Activated CD4-positive, alpha-beta T cell treated with anti-CD3 and anti-CD28 coated beads, Interleukin-2, amount 50 U/mL, for 16 hours (primary cell): Measurements from ENCODE around the gene PCP4L1.

Source experiments
- DNase-seq: peaks from one replicate; pipeline ENCODE4 v3.0.0-alpha.2; 2020

PCP4L1 gene

DNA sequence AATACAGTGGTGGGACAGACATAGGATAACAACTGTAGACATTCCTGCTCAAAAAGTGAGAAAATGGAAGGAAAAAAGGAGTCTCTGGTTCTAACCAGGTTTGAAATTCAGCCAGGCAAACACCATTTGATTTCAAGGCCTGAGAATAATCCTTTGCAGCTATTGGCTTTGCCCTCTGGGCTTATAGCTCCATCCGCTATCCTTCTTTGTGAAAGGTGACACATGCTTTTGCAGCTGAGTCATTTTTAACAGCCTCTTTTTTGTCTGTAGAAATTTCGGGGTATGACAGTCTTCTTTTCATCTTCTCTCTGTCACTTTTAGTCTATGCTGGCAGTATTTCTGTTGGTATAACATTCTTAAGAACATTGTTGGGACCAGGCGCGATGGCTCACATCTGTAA lies 71.8 kb downstream of the PCP4L1 start:
- no peak for DNase-seq

DNA sequence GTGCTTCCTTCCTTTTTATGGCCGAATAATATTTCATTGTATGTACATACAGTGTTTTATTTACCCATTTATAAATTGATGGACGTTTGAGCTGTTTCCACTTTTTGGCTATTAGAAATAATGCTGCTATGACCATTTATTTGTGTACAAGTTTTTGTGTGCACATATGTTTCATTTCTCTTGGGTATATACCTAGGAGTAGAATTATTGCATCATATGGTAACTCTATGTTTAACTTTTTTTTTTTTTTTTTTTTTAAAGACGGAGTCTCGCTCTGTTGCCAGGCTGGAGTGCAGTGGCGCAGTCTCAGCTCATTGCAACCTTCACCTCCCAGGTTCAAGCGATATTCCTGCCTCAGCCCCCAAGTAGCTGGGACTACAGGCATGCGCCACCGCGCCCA lies 74.6 kb downstream of the PCP4L1 start:
- no peak for DNase-seq
